Stomach smooth muscle (tissue), 2 donors: ENCODE data around the gene RAC3.

ENCODE experiments used
- H3K27ac ChIP-seq: one replicate; pipeline ENCODE4 v1.7.0; 2013; ENCODE audit warnings: mild to moderate bottlenecking, low read length, inconsistent platforms
- H3K27me3 ChIP-seq, 2 donors: one replicate each; pipeline ENCODE4 v1.7.0; 2013; ENCODE audit warnings: low read length in 2 of 2; ENCODE audit not compliant: insufficient read depth in 2 of 2, control insufficient read depth in 1 of 2
- H3K36me3 ChIP-seq, 2 donors: one replicate each; pipeline ENCODE4 v1.7.0; 2013; ENCODE audit warnings: low read length in 2 of 2; ENCODE audit not compliant: control insufficient read depth in 2 of 2, insufficient read depth in 2 of 2
- H3K4me1 ChIP-seq: one replicate; pipeline ENCODE4 v1.7.0; 2013; ENCODE audit warnings: low read length; ENCODE audit not compliant: control insufficient read depth, insufficient read depth
- H3K4me3 ChIP-seq, 2 donors: one replicate each; pipeline ENCODE4 v1.7.0; 2013; ENCODE audit warnings: low read length in 2 of 2
- H3K9ac ChIP-seq, 2 donors: one replicate each; pipeline ENCODE4 v1.7.0; 2013; ENCODE audit warnings: low read length in 2 of 2, mild to moderate bottlenecking in 1 of 2
- H3K9me3 ChIP-seq, 2 donors: one replicate each; pipeline ENCODE4 v1.7.0; 2013; ENCODE audit warnings: low read length in 2 of 2; ENCODE audit not compliant: control insufficient read depth in 2 of 2
- donor health status: healthy.
- donor health status: Pancreatic carcinoma.

RAC3 gene

DNA sequence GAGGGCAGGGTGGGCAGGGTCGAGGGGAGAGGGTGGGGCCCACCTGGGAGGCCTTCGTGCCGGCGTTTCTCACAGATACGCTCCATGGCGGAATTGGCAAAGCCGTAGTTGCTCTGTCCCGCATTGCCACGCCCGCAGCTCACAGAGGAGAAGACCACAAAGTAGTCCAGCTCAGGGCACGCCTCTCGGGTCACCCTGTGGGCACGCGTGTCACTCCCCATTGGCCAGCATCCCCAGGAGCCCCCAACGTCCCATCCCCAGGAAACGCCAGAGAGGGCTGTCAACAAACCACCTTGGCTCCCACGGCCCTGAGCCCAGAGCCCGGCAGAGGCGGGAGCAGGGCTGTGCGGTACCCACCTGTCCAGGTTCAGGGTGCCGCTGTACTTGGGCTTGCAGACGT lies 50.5 kb downstream of the RAC3 start:
- peaks cover 13 to 33% of the 10 kb centered on the region in 2 donors for H3K36me3 ChIP-seq

DNA sequence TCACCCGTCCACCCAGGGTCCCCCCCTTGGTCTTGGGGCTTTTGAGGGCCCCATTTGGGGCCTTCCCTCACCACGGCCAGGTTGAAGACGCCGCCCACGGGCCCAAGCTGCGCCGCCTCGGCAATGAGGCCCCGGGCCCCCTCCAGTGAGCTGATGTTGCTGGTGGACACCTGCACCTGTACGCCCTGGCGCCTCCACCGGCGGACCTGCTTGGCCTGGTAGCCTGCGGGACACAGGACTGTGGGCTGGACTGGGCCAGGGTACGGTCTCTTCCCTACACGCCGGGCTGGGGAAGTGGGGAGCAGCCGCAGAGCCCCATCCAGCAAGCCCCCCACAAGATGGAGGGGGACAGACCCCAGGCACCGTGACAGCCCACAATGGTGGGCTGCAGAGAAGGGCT lies 51.0 kb downstream of the RAC3 start:
- Histone ChIP-seq H3K36me3 (peaks cover 16 to 35% of the 10 kb centered on the region in 2 donors), H3K9me3 (no peaks in the 10 kb centered on the region), H3K4me1 (no peaks in the 10 kb centered on the region)

More for the DNA sequence above, 50.5 kb downstream of the RAC3 start:
- Histone ChIP-seq H3K4me3 (no peak overlapping the region), H3K27ac (no peak overlapping the region), H3K9ac (no peak overlapping the region), H3K27me3 (no peaks in the 10 kb centered on the region), H3K9me3 (no peaks in the 10 kb centered on the region), H3K4me1 (no peaks in the 10 kb centered on the region)

DNA sequence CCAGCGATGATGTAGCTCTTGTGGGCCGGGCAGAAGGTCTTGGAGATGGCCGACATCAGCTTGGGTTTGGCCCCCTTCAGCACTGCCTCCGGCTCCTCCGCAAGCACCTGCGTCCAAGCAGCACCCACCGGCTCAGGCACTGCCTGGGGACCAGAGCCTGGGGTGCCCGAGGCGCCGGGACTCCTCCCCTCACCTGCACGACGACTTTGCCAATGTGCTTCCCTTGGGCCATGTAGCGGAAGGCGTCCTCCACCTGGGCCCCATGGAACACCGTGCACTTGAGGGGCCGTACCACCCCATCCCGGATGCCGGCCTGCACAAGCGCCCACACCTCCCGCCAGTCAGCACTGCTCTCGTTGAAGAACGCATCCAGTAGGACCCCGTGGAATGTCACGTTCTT lies 51.5 kb downstream of the RAC3 start:
- no peaks in the 10 kb centered on the region for H3K4me1 ChIP-seq
- no peak overlapping the region for H3K9ac ChIP-seq
- H3K36me3 ChIP-seq = peaks cover 19 to 40% of the 10 kb centered on the region in 2 donors
- no peak overlapping the region for H3K4me3 ChIP-seq
- H3K27me3 ChIP-seq = no peaks in the 10 kb centered on the region
- no peak overlapping the region for H3K27ac ChIP-seq
- H3K9me3 ChIP-seq = no peaks in the 10 kb centered on the region

More for the DNA sequence above, 51.0 kb downstream of the RAC3 start:
- Histone ChIP-seq H3K4me3 (no peak overlapping the region), H3K27me3 (no peaks in the 10 kb centered on the region), H3K9ac (no peak overlapping the region), H3K27ac (no peak overlapping the region)
